Pons (tissue), 1 donor: Measurements from ENCODE around the gene ATAD3A.
"Not testable (repeated sequence)": the region's sequence is repeated elsewhere in the genome, so short reads cannot be mapped to it uniquely, and the experiment has no call there.

Experiments used
- DNase-seq: peaks from one replicate; pipeline ENCODE4 v3.0.0-alpha.2; 2016; ENCODE audit warnings: low spot score

ATAD3A gene

GRCh38 chr1:1489861-1490260 lies 22.1 kb upstream of the ATAD3A start:
- no peak for DNase-seq

DNA sequence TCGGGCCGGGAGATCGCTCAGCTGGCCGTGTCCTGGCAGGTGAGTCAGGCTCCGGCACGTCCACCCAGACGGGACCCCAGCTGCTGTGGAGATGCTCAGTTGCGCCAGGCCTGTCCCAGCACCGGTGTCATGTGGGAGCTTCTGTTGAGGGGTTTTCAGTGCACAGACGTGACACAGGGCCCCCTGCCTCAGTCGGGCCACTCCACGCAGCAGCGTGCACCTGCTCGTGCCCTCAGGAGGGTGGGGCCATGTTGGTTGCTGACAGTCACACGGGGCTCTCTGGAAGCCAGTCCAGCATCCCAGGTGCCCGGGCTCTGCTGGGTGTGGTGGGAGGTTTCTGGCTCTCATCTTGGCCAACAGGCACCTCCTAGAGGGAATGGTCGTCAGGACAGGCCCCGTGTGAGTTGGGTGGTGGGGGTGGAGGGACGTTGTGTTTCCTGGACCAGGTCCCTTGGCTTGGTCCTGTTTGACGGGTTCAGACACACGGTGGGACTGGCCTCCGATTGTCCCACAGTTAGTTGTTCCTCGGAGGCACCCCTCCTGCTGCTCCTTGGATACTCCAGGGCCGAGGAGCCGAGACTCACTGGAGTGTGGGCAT lies 21.2 kb upstream of the ATAD3A start:
- DNase-seq: no peak

DNA sequence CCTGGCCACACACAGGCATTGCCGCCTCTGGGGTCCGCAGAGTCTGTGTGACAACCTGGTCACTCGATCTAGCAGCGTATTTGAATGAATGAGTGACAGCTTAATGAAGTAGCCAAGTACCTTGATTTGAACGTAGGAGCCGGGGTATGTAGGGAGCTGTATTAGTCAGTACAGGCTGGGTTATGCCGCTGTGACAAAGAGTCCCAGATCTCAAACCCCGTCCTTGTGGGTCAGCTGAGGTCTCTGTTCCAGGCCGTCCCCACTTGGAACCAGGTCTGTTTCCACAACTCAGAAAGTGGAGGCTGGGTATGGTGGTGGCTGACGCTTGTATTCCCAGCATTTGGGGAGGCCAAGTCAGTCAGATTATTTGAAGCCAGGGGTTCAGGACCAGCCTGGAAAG lies 20.4 kb upstream of the ATAD3A start:
- no peak for DNase-seq

DNA sequence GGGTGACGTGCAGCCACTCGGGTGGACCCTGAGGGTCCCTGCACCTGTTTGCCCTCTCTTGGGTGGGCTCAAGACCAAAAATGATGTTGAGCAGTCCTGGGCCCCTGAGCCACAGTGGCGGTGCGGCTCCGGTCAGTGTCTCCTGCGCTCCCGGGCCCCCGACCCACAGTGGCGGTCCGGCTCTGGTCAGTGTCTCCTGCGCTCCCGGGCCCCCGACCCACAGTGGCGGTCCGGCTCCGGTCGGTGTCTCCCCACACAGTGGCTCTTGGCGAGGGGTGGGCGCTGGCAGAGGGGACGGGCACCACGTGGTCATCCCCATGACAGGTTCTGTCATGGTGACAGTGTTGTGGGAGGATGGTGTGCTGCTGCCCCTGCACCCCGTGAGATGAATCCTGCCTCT lies 17.7 kb upstream of the ATAD3A start:
- DNase-seq: not testable (repeated sequence)

GRCh38 chr1:1495461-1495975 lies 16.4 kb upstream of the ATAD3A start:
- DNase-seq: not testable (repeated sequence)

DNA sequence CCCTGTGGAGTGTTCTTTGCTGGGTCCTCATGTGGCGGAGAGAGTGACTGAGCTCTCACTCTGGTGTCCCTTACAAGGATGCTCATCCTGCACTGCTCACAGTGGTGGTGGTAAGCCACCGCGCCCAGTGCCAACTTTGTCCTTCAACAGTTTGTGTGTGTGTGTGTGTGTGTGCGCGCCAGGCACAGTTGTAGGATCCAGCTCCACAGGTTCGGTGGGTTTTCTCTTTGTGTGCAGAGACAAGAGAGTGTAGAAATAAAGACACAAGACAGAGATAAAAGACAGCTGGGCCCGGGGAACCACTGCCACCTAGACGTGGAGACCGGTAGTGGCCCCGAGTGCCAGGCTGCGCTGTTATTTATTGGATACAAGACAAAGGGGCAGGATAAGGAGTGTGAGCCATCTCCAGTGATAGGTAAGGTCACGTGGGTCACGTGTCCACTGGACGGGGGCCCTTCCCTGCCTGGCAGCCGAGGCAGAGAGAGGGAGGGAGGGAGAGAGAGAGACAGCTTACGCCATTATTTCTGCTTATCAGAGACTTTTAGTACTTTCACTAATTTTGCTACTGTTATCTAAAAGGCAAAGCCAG lies 7.1 kb upstream of the ATAD3A start:
- peak; percentile 42 for DNase-seq

- DNase-seq: peak; percentile 40
These were observed 6.6 kb upstream of the ATAD3A start for GRCh38 chr1:1505366-1505798.

- not testable (repeated sequence) for DNase-seq
These were observed 6.2 kb upstream of the ATAD3A start for GRCh38 chr1:1505801-1506200.

DNA sequence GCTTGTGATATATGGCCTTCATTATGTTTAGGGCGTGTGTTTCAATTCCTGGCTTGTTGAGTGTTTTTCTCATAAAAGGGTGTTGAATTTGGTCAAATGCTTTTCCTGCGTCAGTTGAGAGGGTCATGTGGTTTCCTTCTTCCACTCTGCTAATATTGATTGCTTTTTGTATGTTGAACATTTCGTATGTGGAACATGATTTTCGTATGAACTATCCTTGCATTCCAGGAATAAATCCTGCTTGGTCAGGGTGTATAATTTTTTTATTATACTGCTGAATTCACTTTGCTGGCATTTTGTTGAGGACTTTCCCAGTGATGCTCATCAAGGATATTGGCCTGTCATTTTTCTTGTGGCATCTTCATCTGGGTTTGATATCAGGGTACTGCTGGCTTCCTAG lies 4.7 kb upstream of the ATAD3A start:
- DNase-seq: no peak

DNA sequence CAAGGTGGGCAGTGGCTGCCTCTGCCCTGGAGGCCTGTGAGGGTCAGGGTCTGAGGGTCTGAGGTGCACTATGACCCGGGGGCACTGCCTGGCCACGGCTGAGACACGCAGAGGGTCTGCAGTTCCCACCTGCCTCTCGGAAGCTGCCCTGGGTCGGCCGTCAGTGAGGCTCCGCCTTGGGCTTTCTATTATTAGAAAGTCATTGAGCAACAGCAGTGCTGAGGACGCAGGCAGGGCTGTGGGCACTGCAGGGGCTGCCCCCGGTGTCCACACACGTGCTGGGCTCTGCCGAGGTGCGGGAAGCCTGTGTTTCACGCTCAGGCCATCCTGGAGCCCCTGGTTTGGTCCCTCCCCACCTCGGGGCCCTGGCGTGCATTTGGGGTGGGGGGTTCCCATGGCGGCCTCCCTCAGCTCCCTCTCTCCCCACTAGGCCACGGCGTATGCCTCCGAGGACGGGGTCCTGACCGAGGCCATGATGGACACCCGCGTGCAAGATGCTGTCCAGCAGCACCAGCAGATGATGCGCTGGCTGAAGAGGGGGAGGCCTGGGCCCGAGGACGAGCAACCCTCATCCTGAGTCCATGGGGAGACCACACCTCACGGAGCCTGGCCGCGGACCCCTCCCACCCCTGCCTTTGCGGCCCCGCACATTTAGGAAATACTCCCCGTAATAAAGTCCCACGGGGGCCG lies 3.0 kb upstream of the ATAD3A start:
- not testable (repeated sequence) for DNase-seq

GRCh38 chr1:1509465-1509850 lies 2.5 kb upstream of the ATAD3A start:
- not testable (repeated sequence) for DNase-seq

GRCh38 chr1:1510912-1511532 lies 940 bp upstream of the ATAD3A start:
- peak; percentile 14 for DNase-seq

- not testable (repeated sequence) for DNase-seq
These were observed 463 bp downstream of the ATAD3A start for GRCh38 chr1:1512425-1512824.

DNA sequence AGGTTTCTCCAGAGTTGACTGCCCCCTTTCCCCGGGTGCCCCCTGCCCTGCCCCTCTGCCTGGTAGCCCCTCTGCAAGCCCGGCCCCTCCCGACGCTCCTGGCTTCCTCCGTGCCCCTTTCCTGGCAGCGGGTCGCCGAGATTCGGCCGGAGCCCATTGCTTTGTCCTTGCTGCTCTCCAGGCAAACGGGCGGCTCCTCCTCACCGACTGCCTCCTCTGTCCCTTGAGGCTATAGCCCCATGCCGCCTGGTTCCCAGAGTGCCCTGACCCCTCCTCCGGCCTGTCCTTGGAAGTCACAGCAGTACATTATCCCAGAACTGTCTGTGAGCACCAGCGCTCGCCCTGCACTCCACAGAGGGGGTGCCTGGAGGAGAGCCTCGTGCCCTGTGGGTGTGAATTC lies 1.7 kb downstream of the ATAD3A start:
- not testable (repeated sequence) for DNase-seq

- DNase-seq: not testable (repeated sequence)
These were observed 2.4 kb downstream of the ATAD3A start for GRCh38 chr1:1514376-1514775.

DNA sequence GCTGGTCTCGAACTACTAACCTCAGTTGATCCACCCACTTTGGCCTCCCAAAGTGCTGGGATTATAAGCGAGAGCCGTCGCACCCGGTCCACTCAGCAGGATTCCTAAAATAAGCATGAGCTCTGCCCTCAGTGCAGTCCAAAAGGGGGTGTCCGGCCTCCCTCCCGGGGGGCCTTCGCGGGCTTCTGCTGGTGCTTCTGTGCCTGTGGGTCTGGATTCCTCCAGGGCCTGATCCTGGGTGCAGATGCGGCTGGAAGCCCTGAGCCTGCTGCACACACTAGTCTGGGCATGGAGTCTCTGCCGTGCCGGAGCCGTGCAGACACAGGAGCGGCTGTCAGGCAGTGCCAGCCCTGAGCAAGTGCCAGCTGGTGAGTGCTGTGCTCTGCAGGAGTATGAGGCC lies 5.0 kb downstream of the ATAD3A start:
- not testable (repeated sequence) for DNase-seq

DNA sequence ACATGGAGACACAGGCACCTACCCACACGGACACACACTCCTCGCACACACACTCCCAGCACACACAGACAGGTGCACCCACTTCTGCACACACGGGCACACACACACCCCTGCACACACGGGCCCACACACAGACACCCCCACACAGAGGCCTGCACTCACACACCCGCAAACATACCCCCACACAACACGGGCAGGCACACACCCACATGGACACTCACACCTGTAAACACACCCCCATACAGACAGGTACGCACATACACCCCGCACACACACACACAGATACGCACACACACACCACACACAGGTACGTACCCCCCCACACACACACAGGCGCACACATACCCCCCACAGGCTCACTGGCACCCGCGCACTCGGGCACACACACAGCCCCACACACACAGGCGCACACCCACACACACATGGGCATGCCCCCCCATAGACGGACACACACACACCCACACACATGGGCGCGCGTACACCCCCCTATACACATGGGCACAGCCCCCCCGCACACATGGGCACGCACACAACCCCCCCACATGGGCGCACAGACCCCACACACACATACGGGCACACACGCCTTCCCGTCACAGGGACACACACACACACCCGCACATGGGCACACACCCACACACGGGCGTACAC lies 6.1 kb downstream of the ATAD3A start:
- DNase-seq: no peak

GRCh38 chr1:1518621-1519007 lies 6.7 kb downstream of the ATAD3A start:
- not testable (repeated sequence) for DNase-seq

- DNase-seq: not testable (repeated sequence)
These were observed 8.0 kb downstream of the ATAD3A start for GRCh38 chr1:1519805-1520505.

GRCh38 chr1:1521331-1521730 lies 9.4 kb downstream of the ATAD3A start:
- DNase-seq: no peak

- DNase-seq: not testable (repeated sequence)
These were observed 10.6 kb downstream of the ATAD3A start for GRCh38 chr1:1522536-1522935.

DNA sequence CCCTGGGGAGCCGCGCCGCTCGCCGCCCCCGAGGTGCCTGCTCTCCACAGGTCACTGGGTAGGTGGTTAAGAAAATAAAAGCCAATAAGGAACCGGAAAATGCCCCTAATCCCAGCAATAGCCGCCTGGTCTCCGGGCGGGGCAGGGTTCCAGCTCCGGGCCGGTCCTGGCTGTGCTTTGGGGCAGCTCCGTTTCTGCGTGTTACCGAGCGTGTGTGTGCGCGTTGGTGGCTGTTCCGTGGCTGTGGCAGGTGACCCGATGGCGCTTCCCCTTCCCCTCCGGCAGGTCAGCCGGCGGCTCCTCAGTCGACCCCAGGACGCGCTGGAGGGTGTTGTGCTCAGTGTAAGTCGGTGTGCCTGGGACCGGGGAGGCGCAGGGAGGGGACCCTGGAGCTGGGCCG lies 11.3 kb downstream of the ATAD3A start:
- DNase-seq: not testable (repeated sequence)
